Neural cell (in vitro differentiated cells): ENCODE results near the gene KDM4B. TPM values are rescaled to one million over a fixed set of nuclear protein-coding genes. Genes with fewer than 3 reads are reported as not detected.

ENCODE experiments used
- H2AFZ ChIP-seq: fragments of 200-600, 300-800 bp; sonication (generic), shearing (Covaris generic); 2 replicates; pipeline ENCODE4 v1.6.0; 2014; ENCODE audit warnings: low read depth, mild to moderate bottlenecking, antibody characterized with exemption, low read length, moderate library complexity
- H3F3A ChIP-seq: fragments of 200-600 bp; shearing (Covaris generic); 2 replicates; pipeline ENCODE4 v1.6.1; 2016; ENCODE audit warnings: mild to moderate bottlenecking, moderate library complexity, mixed read lengths, antibody characterized with exemption, low read length; ENCODE audit not compliant: insufficient read depth, poor library complexity, severe bottlenecking
- H3K27ac ChIP-seq: fragments of 200-600, 300-800 bp; sonication (generic), shearing (Covaris generic); 2 replicates; pipeline ENCODE4 v1.5.1; 2014; ENCODE audit warnings: mild to moderate bottlenecking, low read length, moderate library complexity
- H3K27me3 ChIP-seq: fragments of 300-800, 200-600 bp; sonication (generic), shearing (Covaris generic); 2 replicates; pipeline ENCODE4 v1.6.0; 2014; ENCODE audit warnings: mild to moderate bottlenecking, low read depth, low read length, moderate library complexity; ENCODE audit not compliant: insufficient read depth
- H3K36me3 ChIP-seq: fragments of 300-800, 200-600 bp; sonication (generic), shearing (Covaris generic); 2 replicates; pipeline ENCODE4 v1.5.1; 2014; ENCODE audit warnings: mild to moderate bottlenecking, antibody characterized with exemption, low read length, moderate library complexity; ENCODE audit not compliant: insufficient read depth
- H3K4me2 ChIP-seq: fragments of 300-800, 200-600 bp; sonication (generic), shearing (Covaris generic); 2 replicates; pipeline ENCODE4 v1.6.0; 2014; ENCODE audit warnings: mild to moderate bottlenecking, low read length
- H3K4me3 ChIP-seq: fragments of 300-800, 200-600 bp; sonication (generic), shearing (Covaris generic); 2 replicates; pipeline ENCODE4 v1.5.1; 2014; ENCODE audit warnings: mild to moderate bottlenecking, low read length, moderate library complexity
- H3K79me2 ChIP-seq: fragments of 200-600 bp; shearing (Covaris generic); replicated peaks from 2 replicates; pipeline ENCODE4 v1.6.0; 2014; ENCODE audit warnings: mild to moderate bottlenecking, low read length, moderate library complexity; ENCODE audit not compliant: insufficient read depth
- H3K9ac ChIP-seq: fragments of 300-800, 200-600 bp; sonication (generic), shearing (Covaris generic); 2 replicates; pipeline ENCODE4 v1.6.1; 2016; ENCODE audit warnings: mild to moderate bottlenecking, low read length, mixed read lengths
- H3K9me2 ChIP-seq: fragments of 200-600 bp; shearing (Covaris generic); 2 replicates; pipeline ENCODE4 v1.6.1; 2016; ENCODE audit warnings: mild to moderate bottlenecking, low read length, mixed read lengths; ENCODE audit not compliant: insufficient read depth
- H3K9me3 ChIP-seq: fragments of 200-600, 300-800 bp; sonication (generic), shearing (Covaris generic); 2 replicates; pipeline ENCODE4 v1.6.1; 2016; ENCODE audit warnings: mild to moderate bottlenecking, mixed run types, low read length, moderate library complexity, mixed read lengths
- H4K20me1 ChIP-seq: fragments of 200-600 bp; shearing (Covaris generic); 2 replicates; pipeline ENCODE4 v1.6.1; 2016; ENCODE audit warnings: mild to moderate bottlenecking, mixed run types; ENCODE audit not compliant: insufficient read depth
- CTCF ChIP-seq: fragments of 450-650 bp; IDR thresholded peaks from 2 replicates; pipeline ENCODE4 v1.5.1; 2014; ENCODE audit warnings: antibody characterized with exemption, mild to moderate bottlenecking, moderate library complexity; ENCODE audit not compliant: poor library complexity, severe bottlenecking
- EP300 ChIP-seq: fragments of 450-650 bp; conservative IDR thresholded peaks from 2 replicates; pipeline ENCODE4 v1.6.1; 2014; ENCODE audit warnings: antibody characterized with exemption, mild to moderate bottlenecking, moderate library complexity; ENCODE audit not compliant: poor library complexity, severe bottlenecking
- EZH2 ChIP-seq: fragments of 200-600, 300-800 bp; shearing (Covaris generic), sonication (generic); IDR thresholded peaks from 2 replicates; pipeline ENCODE4 v1.6.1; 2014; ENCODE audit warnings: antibody characterized with exemption, low read length, borderline replicate concordance, mild to moderate bottlenecking; ENCODE audit not compliant: insufficient read depth, poor library complexity, severe bottlenecking
- MXI1 ChIP-seq: fragments of 450-650 bp; conservative IDR thresholded peaks from 2 replicates; pipeline ENCODE4 v1.6.1; 2014; ENCODE audit warnings: antibody characterized with exemption, mild to moderate bottlenecking; ENCODE audit not compliant: poor library complexity, severe bottlenecking
- POLR2AphosphoS5 ChIP-seq: IDR thresholded peaks from 2 replicates; pipeline ENCODE4 v1.6.1; 2012
- RAD21 ChIP-seq: fragments of 450-650 bp; conservative IDR thresholded peaks from 2 replicates; pipeline ENCODE4 v1.6.1; 2014; ENCODE audit warnings: antibody characterized with exemption, mild to moderate bottlenecking, moderate library complexity
- REST ChIP-seq: IDR thresholded peaks from 2 replicates; pipeline ENCODE4 v1.6.1; 2012; ENCODE audit warnings: borderline replicate concordance
- SMC3 ChIP-seq: fragments of 450-650 bp; conservative IDR thresholded peaks from 2 replicates; pipeline ENCODE4 v1.6.1; 2014; ENCODE audit warnings: antibody characterized with exemption, mild to moderate bottlenecking, moderate library complexity; ENCODE audit not compliant: poor library complexity
- TAF1 ChIP-seq: IDR thresholded peaks from 2 replicates; pipeline ENCODE4 v1.6.1; 2012; ENCODE audit warnings: low read depth
- polyA plus RNA-seq: library from polyadenylated mRNA; depleted of rRNA; stranded (reverse); fragments of >200 nt; gene quantifications from 2 replicates; pipeline ENCODE4 v1.2.3, GENCODE V29; 2014

Gene KDM4B
- polyA plus RNA-seq, 1 donor from 2014 or later: 19.1 TPM

DNA sequence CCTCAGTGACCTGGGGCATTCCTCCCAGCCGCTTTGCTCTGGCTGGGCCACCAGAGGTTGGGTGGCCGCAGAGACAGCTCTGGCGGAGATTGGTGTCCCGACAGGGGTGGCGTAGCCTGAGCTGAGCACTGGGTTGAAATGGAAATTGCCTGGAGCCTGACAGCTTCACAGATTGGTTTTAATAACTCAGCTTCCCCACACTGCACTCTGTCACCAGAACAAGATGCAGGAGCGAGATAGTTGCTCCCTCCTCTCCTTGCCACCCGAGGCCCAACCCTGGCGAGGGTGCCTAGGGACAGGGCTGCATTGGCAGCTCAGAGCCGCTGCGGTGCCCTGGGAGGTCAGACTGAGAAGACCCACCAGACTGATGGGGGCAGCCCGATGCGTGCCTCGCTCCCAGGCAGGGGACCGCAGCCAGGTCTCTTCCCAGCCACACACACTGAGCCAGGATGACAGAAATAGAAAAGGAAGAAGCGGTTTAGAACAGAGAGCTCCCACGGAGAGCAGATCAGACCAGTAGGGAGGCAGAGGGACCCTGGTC, 84.1 kb downstream of the KDM4B start:
- Histone ChIP-seq H3K27me3 (no peaks in the 10 kb centered on the region), H3F3A (no peaks in the 10 kb centered on the region), H3K27ac (peak overlapping the region; percentile 36), H3K79me2 (no peaks in the 10 kb centered on the region), H3K9me3 (no peaks in the 10 kb centered on the region), H3K4me2 (no peak overlapping the region), H2AFZ (no peak overlapping the region), H3K9me2 (no peaks in the 10 kb centered on the region), H4K20me1 (no peaks in the 10 kb centered on the region), H3K9ac (peak overlapping the region; percentile 40), H3K36me3 (no peaks in the 10 kb centered on the region), H3K4me3 (no peak overlapping the region)
- TF ChIP-seq EP300: no peak

DNA sequence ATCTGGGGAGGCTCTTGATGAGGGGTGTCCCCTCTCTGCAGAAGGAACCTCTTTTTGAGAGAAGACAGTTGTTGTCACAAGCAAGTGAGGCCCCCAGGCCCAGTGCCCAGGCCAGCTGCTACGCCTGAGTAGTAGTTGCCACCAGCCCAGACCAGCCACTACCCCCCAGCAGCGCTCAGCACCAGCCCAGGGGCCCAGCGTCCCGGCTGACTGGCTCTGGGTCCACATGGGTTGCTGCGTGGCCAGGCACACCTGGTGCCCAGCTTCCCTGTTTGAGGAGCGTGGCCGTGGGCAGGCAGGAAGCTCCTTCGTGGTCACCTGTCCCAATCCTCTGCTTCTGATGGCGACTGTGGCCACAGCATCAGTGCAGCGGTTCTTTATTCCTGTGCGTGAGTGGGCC, 84.7 kb downstream of the KDM4B start:
- no peaks in the 10 kb centered on the region for H3K27me3 ChIP-seq
- no peaks in the 10 kb centered on the region for H4K20me1 ChIP-seq
- H3K9me3 ChIP-seq: no peaks in the 10 kb centered on the region
- H3K36me3 ChIP-seq: no peaks in the 10 kb centered on the region
- no peak overlapping the region for H3K4me3 ChIP-seq
- H3K4me2 ChIP-seq: no peak overlapping the region
- no peaks in the 10 kb centered on the region for H3K9me2 ChIP-seq
- no peaks in the 10 kb centered on the region for H3F3A ChIP-seq
- peak overlapping the region; percentile 40 for H3K9ac ChIP-seq
- TF ChIP-seq SMC3 (no peak), RAD21 (no peak), TAF1 (no peak), EP300 (no peak), MXI1 (no peak), CTCF (no peak), EZH2 (no peak), REST (no peak), POLR2AphosphoS5 (no peak)
- no peaks in the 10 kb centered on the region for H3K79me2 ChIP-seq
- H3K27ac ChIP-seq: peak overlapping the region; percentile 36
- H2AFZ ChIP-seq: no peak overlapping the region
